Measurements from ENCODE around the gene USHBP1.

GRCh38 chr19:17266026-17266425, 1.5 kb upstream of the USHBP1 start:
- TF ChIP-seq POLR2A (IDR thresholded peaks at IDR 0.05): no peak
- TF ChIP-seq, protein P1, sequence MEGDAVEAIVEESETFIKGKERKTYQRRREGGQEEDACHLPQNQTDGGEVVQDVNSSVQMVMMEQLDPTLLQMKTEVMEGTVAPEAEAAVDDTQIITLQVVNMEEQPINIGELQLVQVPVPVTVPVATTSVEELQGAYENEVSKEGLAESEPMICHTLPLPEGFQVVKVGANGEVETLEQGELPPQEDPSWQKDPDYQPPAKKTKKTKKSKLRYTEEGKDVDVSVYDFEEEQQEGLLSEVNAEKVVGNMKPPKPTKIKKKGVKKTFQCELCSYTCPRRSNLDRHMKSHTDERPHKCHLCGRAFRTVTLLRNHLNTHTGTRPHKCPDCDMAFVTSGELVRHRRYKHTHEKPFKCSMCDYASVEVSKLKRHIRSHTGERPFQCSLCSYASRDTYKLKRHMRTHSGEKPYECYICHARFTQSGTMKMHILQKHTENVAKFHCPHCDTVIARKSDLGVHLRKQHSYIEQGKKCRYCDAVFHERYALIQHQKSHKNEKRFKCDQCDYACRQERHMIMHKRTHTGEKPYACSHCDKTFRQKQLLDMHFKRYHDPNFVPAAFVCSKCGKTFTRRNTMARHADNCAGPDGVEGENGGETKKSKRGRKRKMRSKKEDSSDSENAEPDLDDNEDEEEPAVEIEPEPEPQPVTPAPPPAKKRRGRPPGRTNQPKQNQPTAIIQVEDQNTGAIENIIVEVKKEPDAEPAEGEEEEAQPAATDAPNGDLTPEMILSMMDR (IDR thresholded peaks at IDR 0.05): no peak

Data from transverse colon (tissue), 3 donors.